Uterus (tissue), 2 donors: Measurements from ENCODE around the gene DPRX.

Experiments used
- POLR2A ChIP-seq, 2 donors: fragments of 450-650 bp; IDR thresholded peaks; one replicate each; pipeline ENCODE4 v1.6.1; 2016; ENCODE audit warnings: antibody characterized with exemption in 2 of 2, mild to moderate bottlenecking in 1 of 2, moderate library complexity in 1 of 2
- TF ChIP-seq, protein P1 (sequence below), 4 experiments: fragments of 200-600 bp in 2 of 4; fragments of 450-650 bp in 2 of 4; sonication (generic) in 2 of 4; IDR thresholded peaks; one replicate each; pipeline ENCODE4 v1.5.1; 2016 to 2019; ENCODE audit warnings: antibody characterized with exemption in 4 of 4, mild to moderate bottlenecking in 2 of 4, moderate library complexity in 1 of 4

GRCh38 chr19:53649746-53650593 is 18.2 kb downstream of the DPRX start:
- TF ChIP-seq, protein P1, sequence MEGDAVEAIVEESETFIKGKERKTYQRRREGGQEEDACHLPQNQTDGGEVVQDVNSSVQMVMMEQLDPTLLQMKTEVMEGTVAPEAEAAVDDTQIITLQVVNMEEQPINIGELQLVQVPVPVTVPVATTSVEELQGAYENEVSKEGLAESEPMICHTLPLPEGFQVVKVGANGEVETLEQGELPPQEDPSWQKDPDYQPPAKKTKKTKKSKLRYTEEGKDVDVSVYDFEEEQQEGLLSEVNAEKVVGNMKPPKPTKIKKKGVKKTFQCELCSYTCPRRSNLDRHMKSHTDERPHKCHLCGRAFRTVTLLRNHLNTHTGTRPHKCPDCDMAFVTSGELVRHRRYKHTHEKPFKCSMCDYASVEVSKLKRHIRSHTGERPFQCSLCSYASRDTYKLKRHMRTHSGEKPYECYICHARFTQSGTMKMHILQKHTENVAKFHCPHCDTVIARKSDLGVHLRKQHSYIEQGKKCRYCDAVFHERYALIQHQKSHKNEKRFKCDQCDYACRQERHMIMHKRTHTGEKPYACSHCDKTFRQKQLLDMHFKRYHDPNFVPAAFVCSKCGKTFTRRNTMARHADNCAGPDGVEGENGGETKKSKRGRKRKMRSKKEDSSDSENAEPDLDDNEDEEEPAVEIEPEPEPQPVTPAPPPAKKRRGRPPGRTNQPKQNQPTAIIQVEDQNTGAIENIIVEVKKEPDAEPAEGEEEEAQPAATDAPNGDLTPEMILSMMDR (IDR thresholded peaks at IDR 0.05): no peak
- no peak for TF ChIP-seq POLR2A (IDR thresholded peaks at IDR 0.05)
